Measurements from ENCODE around the gene SYNE2.
"Not testable (repeated sequence)": the region's sequence is repeated elsewhere in the genome, so short reads cannot be mapped to it uniquely, and the experiment has no call there.

Gene SYNE2

DNA sequence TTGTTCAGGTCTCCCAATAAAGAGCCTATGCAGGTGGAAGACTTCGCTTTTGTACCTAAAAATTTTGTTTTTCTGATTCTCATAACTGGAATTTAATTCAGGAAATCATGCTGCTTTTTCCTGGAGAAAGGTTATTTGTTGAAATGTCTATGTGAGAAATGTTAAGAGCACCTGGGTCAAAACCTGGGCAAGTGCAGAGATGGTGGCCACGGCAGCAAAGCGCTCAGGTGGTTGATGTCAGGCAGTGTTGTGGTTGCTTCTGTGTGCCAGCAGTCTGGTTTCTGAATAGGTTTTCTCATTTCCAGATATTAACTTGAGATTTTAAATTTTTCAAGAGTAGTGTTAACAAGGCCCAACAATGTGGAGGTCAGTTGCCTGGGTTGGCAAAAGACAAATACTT, 345.2 kb downstream of the SYNE2 start:
- no peak for DNase-seq

DNA sequence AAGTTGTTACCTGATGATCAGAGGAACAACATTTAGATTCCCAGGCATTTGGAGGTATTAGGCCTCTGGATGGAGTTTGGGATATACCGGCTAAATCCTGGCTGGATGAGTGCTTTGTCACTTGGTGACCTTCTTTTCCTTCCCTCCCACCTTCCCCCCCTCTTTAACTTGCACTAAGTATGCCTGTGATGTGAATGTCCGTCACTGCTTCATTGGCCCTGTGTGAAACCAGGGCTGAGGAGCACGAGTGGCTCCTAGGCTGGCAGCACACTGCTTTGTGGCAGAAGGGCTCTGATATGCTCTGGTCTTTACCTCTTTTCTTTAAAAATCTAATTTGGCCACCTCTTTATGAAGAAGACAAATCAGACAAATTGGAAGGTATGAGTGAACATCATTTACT, 345.7 kb downstream of the SYNE2 start:
- DNase-seq = no peak

DNA sequence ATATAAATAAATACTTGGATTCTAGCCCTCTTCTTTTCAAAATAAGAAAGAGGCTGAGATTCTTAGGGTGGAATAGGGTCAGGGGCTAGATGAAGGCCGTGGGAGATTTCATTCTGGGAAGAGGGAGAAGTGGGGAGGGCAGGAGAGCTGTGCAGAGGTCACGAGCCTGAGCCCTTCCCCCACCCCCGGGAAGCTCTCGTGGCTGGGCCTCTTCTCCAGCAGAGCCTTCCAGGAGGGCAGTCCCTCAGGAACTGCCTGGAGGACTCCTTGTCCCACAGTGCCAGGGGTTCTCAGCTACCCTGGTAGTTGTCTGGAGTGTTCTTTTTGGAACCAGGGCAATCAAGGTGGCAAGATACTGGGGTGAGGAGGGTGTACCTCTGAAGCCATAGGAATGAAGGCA, 347.4 kb downstream of the SYNE2 start:
- peak; percentile 33 for DNase-seq

- DNase-seq = no peak
Observed at GRCh38 chr14:64201296-64201695, 348.5 kb downstream of the SYNE2 start.

DNA sequence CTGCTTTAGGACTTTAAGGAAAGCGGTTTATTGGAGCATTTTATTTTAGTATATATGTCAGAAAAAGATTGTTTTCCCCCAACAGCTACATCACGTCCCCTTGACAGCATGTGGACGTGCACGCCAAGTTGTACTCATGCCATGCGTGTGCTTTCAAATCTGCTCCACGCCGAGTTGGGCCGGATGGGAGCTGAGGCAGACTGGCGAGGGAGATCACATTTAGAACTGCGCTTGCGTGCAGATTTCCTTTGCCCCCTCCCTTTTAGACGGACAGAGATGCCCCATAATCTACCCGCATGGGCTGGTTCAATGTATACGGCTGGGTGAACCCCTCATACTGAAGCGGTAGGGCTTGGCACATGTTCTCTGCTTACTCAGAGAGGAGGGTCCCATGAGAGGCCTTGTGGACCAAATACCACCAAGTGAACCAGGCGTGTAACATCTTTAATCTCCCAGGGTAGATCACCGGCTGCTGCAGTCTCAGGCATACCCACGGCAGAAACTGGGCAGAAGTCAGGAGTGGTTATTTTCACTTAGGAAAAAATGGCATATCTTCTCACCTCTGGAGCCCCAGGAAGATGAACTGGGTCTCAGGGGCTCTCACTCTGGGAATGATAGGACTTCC, 349.2 kb downstream of the SYNE2 start:
- no peak for DNase-seq

- no peak for DNase-seq
Observed at GRCh38 chr14:64202716-64203115, 349.9 kb downstream of the SYNE2 start.

- DNase-seq = no peak
Observed at GRCh38 chr14:64203366-64204006, 350.7 kb downstream of the SYNE2 start.

- DNase-seq = no peak
Observed at GRCh38 chr14:64208261-64208660, 355.5 kb downstream of the SYNE2 start.

- no peak for DNase-seq
Observed at GRCh38 chr14:64208981-64209380, 356.2 kb downstream of the SYNE2 start.

- peak; percentile 17 for DNase-seq
Observed at GRCh38 chr14:64209444-64210131, 356.8 kb downstream of the SYNE2 start.

DNA sequence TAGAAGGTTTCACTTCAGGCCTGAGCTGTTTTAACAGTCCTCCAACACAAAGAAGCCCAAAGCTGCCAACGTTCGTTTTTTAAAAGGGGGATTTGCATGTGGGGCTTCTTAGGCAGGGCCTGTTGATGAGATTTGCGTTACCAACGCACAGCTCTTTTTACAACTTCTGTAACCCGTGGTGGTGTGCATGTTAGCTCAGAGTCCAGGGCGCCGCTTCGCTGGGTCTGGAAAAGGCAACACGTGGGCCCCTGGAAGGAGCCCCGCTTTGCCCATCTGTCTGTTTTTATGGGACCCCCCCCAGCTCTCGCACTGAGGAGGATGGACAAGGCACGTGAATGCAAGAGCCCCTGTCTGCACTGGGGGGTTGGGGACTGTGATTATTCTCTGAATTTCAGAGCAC, 357.4 kb downstream of the SYNE2 start:
- DNase-seq = no peak

DNA sequence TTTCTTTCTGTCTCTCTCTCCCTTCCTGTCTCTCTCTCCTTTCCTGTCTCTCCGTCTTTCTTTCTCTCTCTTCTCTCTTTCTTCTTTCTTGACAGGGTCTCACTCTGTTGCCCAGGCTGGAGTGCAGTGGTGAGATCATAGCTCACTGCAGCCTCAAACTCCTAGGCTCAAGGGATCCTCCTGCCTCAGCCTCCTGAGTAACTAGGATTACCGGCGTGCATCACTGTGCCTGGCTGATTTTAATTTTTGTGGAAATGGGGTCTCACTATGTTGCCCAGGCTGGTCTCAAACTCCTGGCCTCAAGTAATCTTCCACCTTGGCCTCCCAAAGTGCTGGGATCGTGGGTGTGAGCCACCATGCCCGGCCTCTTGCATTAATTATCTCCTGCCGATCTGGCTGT, 358.1 kb downstream of the SYNE2 start:
- not testable (repeated sequence) for DNase-seq

DNA sequence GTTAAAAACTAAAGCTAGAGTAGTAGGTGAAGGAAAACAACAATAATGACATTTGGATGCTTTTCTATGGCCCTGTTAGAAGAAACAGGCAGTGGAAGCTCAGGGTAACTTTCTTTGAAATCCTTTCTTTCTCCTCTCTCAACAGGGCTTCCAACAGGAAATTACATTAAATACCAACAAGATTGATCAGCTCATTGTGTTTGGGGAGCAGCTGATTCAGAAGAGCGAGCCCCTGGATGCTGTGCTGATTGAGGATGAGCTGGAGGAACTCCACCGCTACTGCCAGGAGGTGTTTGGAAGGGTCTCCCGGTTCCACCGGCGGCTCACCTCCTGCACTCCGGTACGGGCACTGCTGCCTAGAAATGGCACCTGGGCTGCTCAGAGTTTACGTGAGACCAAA, 359.9 kb downstream of the SYNE2 start:
- no peak for DNase-seq

DNA sequence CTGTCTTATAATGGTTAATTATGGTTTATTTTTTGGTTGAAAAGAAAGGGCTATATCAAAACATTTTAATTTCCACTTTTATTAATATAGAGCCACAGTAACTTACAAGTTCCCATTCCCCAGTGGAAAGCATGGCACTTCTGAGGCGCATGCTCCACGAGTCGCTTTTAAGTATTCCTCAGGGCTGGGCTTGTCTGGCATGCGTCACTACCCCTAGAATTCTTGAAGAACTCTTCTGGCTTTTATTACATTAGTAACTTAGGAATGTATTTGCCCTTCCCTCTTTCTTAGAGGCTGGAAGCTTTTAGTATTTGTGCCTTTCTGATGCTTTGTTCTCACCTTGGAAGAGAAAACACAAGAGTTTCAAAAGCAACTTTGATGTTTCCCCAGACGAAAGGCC, 360.3 kb downstream of the SYNE2 start:
- DNase-seq = no peak

DNA sequence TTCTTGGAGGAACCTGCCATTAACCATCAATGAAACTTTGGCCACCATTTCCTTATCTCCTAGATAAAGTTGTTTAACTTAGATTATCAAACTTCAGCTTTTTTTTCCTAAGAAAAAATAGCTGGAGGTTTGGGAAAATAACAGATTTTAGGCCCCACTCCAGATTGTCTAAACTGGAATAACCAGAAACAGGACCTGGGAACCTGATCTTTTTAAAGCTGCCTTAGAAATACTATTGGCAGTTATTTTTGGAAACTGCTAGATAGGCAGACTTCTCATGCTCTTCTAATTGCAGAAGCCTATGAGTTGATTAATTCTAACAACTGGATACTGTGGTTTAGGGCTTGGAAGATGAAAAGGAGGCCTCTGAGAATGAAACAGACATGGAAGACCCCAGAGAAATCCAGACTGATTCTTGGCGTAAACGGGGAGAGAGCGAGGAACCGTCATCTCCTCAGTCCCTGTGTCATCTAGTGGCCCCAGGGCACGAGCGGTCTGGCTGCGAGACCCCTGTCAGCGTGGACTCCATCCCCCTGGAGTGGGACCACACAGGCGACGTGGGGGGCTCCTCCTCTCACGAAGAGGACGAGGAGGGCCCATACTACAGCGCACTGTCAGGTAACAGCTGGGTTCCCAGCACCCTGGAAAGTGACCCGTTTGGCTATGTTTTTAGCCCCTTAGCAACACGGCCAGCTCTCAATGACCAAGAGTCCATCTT, 361.2 kb downstream of the SYNE2 start:
- no peak for DNase-seq

DNA sequence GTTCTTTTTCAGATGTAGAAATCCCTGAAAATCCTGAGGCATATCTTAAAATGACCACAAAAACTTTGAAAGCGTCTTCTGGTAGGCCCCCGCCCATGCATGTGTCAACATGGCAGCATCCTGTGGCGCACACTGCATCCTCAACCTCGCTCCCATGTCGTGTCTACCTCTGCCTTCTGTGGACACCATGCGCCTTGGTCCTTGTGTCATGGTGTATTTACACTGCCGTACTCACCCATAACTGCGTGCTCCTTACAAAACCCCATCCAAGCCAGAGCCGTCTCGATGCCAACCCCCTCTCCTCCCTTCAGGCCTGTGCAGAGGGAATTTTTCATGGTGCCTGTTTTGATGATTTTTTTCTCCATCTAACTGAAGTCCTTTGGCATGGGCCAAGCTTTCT, 362.5 kb downstream of the SYNE2 start:
- no peak for DNase-seq

GRCh38 chr14:64215978-64216377, 363.2 kb downstream of the SYNE2 start:
- DNase-seq = no peak

DNA sequence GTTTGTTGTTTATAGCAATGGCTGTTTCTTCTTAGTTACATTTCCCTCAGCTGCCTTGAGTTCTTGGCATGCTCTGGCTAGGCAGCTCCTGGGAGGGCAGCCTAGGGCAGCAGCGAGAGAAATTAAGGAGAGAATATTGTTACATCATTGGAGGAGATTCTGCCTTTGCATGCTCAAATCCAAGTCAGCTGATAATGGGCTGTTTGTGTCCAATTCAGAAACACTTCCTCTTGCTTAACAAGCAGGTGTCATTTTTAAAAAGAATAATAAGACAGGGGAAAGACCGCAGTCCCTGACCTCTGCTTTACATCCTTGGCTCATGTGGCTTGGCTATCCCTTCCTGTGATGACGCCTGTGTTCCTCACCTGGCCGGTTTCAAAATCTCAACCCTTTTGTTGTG, 364.5 kb downstream of the SYNE2 start:
- DNase-seq = no peak

DNA sequence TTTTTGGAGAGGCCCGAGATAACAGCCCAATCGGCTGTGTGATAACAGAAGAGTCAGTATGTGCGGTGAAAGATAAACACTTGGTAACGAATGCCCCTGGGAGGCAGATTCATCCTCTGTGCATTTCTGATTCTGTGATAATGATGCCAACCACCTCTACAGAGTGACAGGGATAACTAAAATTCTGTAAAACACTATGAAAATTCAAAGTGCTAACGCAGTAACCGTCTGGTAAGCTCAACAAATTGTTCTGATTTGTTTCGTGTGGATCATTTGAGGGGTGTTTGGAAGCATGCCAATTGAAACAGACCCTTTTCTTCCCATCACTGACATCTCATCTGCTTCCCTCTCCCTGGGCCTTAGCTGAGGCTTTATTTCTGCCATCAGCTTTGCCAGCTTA, 365.0 kb downstream of the SYNE2 start:
- DNase-seq = no peak

DNA sequence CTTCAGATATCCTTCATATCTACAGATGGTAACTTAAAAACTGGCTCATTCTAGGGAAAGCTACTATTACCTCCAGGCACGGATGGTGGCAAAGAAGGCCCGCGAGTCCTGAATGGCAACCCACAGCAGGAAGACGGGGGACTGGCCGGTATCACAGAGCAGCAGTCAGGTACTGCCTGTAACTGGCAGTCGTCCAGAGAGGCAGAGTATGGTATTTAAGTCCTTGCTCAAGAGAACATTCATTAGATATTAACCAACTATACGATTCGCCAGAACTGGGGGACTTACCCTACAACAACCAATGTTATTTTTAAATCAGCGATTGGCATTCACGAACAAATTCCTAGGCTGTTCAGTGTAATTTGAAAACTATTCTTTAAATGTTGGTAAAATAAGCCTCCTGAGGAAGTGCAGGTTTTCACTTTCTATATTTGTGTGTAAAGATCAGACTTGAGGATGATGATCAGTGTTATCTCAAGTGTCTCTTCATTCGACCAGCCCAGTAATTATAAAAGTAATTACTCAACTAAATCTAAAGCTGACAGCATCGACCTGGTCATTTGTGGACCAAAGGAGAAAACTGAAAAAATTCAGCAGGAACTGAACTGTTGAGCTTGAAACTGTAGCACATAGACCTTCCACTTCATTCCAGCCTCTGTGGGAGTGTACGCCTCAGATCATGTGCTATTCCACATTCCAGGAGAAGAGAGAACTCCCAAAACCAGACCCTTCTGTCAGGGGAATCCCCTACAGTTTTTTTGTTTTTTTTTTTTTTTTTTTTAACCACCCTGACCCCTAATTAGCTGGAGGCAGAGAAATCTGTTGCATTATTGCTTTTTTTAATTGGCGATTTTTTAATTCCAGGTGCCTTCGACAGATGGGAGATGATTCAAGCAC, 365.8 kb downstream of the SYNE2 start:
- no peak for DNase-seq

DNA sequence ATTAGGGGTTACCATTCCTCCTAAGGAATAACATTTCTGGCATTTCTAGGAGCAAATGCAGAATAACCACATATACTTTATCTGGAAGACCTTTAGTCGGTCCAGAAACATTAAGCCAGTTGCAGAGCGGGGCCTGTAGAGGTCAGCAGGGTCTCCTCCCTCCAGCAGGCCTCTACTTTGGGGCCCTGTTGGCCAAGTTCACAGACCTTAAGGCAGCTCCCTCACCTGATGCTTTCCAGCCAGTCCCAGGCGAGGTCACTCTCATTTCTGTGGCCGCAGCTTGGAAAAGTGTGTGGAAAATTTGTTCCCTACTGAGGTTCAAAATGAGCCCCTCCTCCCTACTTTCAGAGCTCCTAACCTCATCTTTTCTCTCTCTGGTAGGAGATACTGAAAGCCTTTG, 367.3 kb downstream of the SYNE2 start:
- DNase-seq = no peak

DNA sequence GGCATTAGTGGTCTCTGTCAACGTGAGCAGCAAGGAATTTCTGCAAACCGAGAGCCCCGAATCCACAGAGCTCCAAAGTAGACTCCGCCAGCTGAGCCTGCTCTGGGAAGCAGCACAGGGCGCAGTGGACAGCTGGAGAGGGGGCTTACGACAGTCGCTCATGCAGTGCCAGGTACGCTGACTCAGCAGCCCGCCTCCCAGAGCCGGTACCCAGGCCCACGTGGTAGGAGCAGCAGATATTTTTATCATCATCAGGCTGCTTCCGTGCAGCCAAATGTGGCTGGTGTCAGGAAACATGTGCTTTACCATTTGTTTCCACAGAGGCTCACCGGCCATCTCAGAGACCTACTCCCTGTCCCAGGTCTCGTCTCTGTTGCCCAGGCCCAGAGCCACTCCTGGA, 367.7 kb downstream of the SYNE2 start:
- DNase-seq = no peak

Data from midbrain (tissue), 1 donor.